ENCODE measurements around the gene DPM1. TPM values are rescaled to one million over a fixed set of nuclear protein-coding genes. Genes with fewer than 3 reads are reported as not detected.

DPM1 gene
- total RNA-seq, 2 donors from 2014 or later, result 43.6 to 75.3 TPM

GRCh38 chr20:50900261-50900660 is 58.1 kb downstream of the DPM1 start:
- Histone ChIP-seq H3K27ac (no peak overlapping the region), H3K27me3 (replicated peaks; ENCODE audit: insufficient read depth) (no peaks in the 10 kb centered on the region), H3K4me1 (ENCODE audit: control insufficient read depth in 1 of 2, low read depth in 2 of 2) (peaks cover 7 to 20% of the 10 kb centered on the region in 2 donors), H3K4me3 (no peak overlapping the region), H3K36me3 (peaks cover 21% of the 10 kb centered on the region), H3K9me3 (no peaks in the 10 kb centered on the region)
- TF ChIP-seq CTCF (IDR thresholded peaks at IDR 0.05), result no peak
- no peak for ATAC-seq (ENCODE audit: insufficient number of reproducible peaks, low FRiP score, low read depth)
- DNase-seq (ENCODE audit: low spot score), result no peak

GRCh38 chr20:50898475-50898874 is 59.9 kb downstream of the DPM1 start:
- Histone ChIP-seq H3K4me1 (ENCODE audit: control insufficient read depth in 1 of 2, low read depth in 2 of 2) (peaks cover 0 to 2% of the 10 kb centered on the region in 2 donors), H3K4me3 (no peak overlapping the region), H3K36me3 (peaks cover 30% of the 10 kb centered on the region), H3K9me3 (no peaks in the 10 kb centered on the region), H3K27ac (no peak overlapping the region), H3K27me3 (replicated peaks; ENCODE audit: insufficient read depth) (no peaks in the 10 kb centered on the region)
- DNase-seq (ENCODE audit: low spot score) (no peak), ATAC-seq (ENCODE audit: insufficient number of reproducible peaks, low FRiP score, low read depth) (no peak)
- TF ChIP-seq CTCF (IDR thresholded peaks at IDR 0.05), result no peak

DNA sequence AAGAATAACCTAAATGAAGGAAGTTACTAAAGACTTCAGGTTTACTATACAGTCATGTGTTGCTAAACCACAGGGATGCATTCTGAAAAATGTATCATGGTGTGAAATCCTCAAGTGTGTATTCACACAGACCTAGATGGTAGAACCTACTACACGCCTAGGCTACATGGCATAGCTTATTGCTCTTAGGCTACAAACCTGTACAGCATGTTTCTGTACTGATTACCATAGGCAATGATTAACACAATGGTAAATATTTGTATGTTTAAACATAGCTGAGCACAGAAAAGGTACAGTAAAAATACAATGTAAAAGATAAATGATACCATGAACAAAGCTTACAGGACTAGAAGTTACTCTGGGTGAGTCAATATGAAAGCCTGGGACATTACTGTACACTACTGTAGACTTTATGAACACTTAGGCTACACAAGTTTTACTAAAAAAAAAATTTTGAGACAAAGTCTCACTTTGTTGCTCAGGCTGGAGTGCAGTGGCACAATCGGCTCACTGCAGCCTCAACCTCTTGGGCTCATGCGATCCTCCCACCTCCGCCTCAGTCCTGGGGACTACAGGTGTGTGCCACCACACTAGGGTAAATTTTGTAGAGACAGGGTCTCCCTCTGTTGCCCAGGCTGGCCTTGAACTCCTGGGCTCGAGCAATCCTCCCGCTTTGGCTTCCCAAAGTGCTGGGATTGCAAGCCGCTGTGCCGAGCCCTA is 63.1 kb downstream of the DPM1 start:
- peaks cover 46% of the 10 kb centered on the region for H3K36me3 ChIP-seq
- H3K4me3 ChIP-seq, result no peak overlapping the region
- H3K27ac ChIP-seq, result no peak overlapping the region
- H3K9me3 ChIP-seq, result no peaks in the 10 kb centered on the region
- no peak for DNase-seq (ENCODE audit: low spot score)
- no peak for TF ChIP-seq CTCF (IDR thresholded peaks at IDR 0.05)
- no peak for ATAC-seq (ENCODE audit: insufficient number of reproducible peaks, low FRiP score, low read depth)
- no peaks in the 10 kb centered on the region for H3K4me1 ChIP-seq (ENCODE audit: control insufficient read depth in 1 of 2, low read depth in 2 of 2)
- no peaks in the 10 kb centered on the region for H3K27me3 ChIP-seq (replicated peaks; ENCODE audit: insufficient read depth)

- no peak for TF ChIP-seq CTCF (IDR thresholded peaks at IDR 0.05)
These were observed 64.7 kb downstream of the DPM1 start for GRCh38 chr20:50893620-50894019.

DNA sequence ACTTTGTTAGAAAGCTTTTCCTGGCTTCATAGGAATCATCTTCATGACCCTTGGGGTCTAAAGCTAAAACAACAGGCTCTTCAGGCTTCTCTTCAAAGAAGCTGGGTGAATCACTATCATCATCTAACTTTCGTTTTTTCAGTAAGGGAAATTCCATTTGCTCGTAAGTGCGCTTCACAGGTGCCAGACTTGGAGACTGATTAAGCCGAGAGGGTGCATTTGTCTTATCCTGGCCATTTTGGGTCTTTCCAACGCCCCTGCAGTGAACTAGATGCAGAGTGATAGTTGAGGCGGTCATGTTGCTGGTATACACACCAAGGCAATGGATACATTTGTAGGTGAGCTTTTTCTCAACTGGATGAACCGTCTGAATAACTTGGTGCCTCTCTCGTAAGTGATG is 65.9 kb downstream of the DPM1 start:
- no peaks in the 10 kb centered on the region for H3K9me3 ChIP-seq
- ATAC-seq (ENCODE audit: insufficient number of reproducible peaks, low FRiP score, low read depth), result no peak
- H3K36me3 ChIP-seq, result peaks cover 42% of the 10 kb centered on the region

More at GRCh38 chr20:50893620-50894019, 64.7 kb downstream of the DPM1 start:
- Histone ChIP-seq H3K36me3 (peaks cover 53% of the 10 kb centered on the region), H3K27ac (no peak overlapping the region), H3K9me3 (no peaks in the 10 kb centered on the region), H3K27me3 (replicated peaks; ENCODE audit: insufficient read depth) (no peaks in the 10 kb centered on the region), H3K4me3 (no peak overlapping the region), H3K4me1 (ENCODE audit: control insufficient read depth in 1 of 2, low read depth in 2 of 2) (no peaks in the 10 kb centered on the region)
- DNase-seq (ENCODE audit: low spot score) (no peak), ATAC-seq (ENCODE audit: insufficient number of reproducible peaks, low FRiP score, low read depth) (no peak)

More for the DNA sequence above, 65.9 kb downstream of the DPM1 start:
- Histone ChIP-seq H3K4me3 (no peak overlapping the region), H3K27me3 (replicated peaks; ENCODE audit: insufficient read depth) (no peaks in the 10 kb centered on the region), H3K4me1 (ENCODE audit: control insufficient read depth in 1 of 2, low read depth in 2 of 2) (no peaks in the 10 kb centered on the region), H3K27ac (no peak overlapping the region)
- DNase-seq (ENCODE audit: low spot score), result no peak
- no peak for TF ChIP-seq CTCF (IDR thresholded peaks at IDR 0.05)
